ENCODE results near the gene CYP19A1.

- TF ChIP-seq POLR2A (IDR thresholded peaks at IDR 0.05; ENCODE audit: low read length) (no peak), GATA1 (IDR thresholded peaks at IDR 0.05; ENCODE audit: low read depth, low read length) (no peak)
These were observed 158.4 kb downstream of the CYP19A1 start for GRCh38 chr15:51180011-51180410.

Data from erythroblast (primary cell).